Adrenal gland (tissue), 12 donors: ENCODE results near the gene ARVCF. TPM values are rescaled to one million over a fixed set of nuclear protein-coding genes. Genes with fewer than 3 reads are reported as not detected.
"Not testable (repeated sequence)": the region's sequence is repeated elsewhere in the genome, so short reads cannot be mapped to it uniquely, and the experiment has no call there.

Experiments used
- DNase-seq, 7 donors: peaks; one replicate each; pipeline ENCODE4 v3.0.0-alpha.2; 2019 to 2020
- H3K27ac ChIP-seq, 5 donors: fragments of 200-600 bp; sonication (generic) in 4 of 5; 1 replicate in 3 of 5; 2 replicates in 2 of 5; pipeline versions ENCODE4 v1.5.1 to v1.8.0; 2016 to 2020; ENCODE audit warnings: mild to moderate bottlenecking in 1 of 5
- H3K27me3 ChIP-seq: fragments of 200-600 bp; 2 replicates; pipeline ENCODE4 v1.8.0; 2021
- H3K36me3 ChIP-seq, 2 donors: fragments of 200-600 bp; replicated peaks in 1 of 2; 1 replicate in 1 of 2; 2 replicates in 1 of 2; pipeline versions ENCODE4 v1.5.1 to v1.8.0; 2018 to 2022
- H3K4me1 ChIP-seq, 2 donors: fragments of 200-600 bp; replicated peaks in 1 of 2; 1 replicate in 1 of 2; 2 replicates in 1 of 2; pipeline versions ENCODE4 v1.5.1 to v1.8.0; 2018 to 2021
- H3K4me3 ChIP-seq, 4 donors: fragments of 200-600 bp; sonication (generic) in 3 of 4; one replicate each; pipeline ENCODE4 v1.5.1; 2016 to 2018
- H3K9me3 ChIP-seq, 3 donors: fragments of 200-600 bp; sonication (generic) in 1 of 3; replicated peaks in 1 of 3; 1 replicate in 2 of 3; 2 replicates in 1 of 3; pipeline versions ENCODE4 v1.5.1 to v1.8.0; 2016 to 2021
- CTCF ChIP-seq, 6 experiments: fragments of 450-650 bp in 4 of 6; fragments of 200-600 bp in 2 of 6; sonication (generic) in 1 of 6; IDR thresholded peaks; 1 replicate in 5 of 6; 2 replicates in 1 of 6; pipeline versions ENCODE4 v1.5.1 to v1.8.0; 2016 to 2021; ENCODE audit warnings: antibody characterized with exemption in 6 of 6, mild to moderate bottlenecking in 2 of 6, moderate library complexity in 1 of 6
- POLR2A ChIP-seq, 2 donors: fragments of 450-650 bp; IDR thresholded peaks; one replicate each; pipeline ENCODE4 v1.6.1; 2017; ENCODE audit warnings: antibody characterized with exemption in 2 of 2, mild to moderate bottlenecking in 2 of 2, moderate library complexity in 1 of 2
- WGBS, 4 donors: extraction: QIAGEN DNeasy Blood & Tissue Kit in 2 of 4; methylation state at CpG; one replicate each; pipeline versions ENCODE4 v1.1.5 to v1.1.7; 2013 to 2017; 5-methylcytosine and 5-hydroxymethylcytosine counted together
- intact Hi-C, 2 donors: fragments of 100-400 bp; cut with DNase I; formaldehyde crosslinking; loops; one replicate each; pipeline versions ENCODE4 v1.14.1 to v1.15.0; 2022 to 2023
- polyA plus RNA-seq, 3 donors: library from polyadenylated mRNA; stranded (reverse); fragments of 200-250 nt in 2 of 3; fragments of 350-450 nt in 1 of 3; fragmentation: Illumina TruSeq in 1 of 3; extraction: RNeasy Lipid Tissue Mini Kit (QIAGEN cat#74804) in 1 of 3; gene quantifications; one replicate each; pipeline ENCODE4 v1.2.3, GENCODE V29; 2013 to 2014
- total RNA-seq, 9 donors: library from RNA; depleted of rRNA in 4 of 9; stranded (reverse); fragments of >200 nt in 4 of 9; fragments of 120-200 nt in 1 of 9; fragmentation: NEBNext Ultra II Directional in 1 of 9; extraction: Animal tissue kit (Norgen Biotek cat#: 25700) in 1 of 9; gene quantifications; one replicate each; pipeline versions ENCODE4 v1.1.0 to v1.2.4, GENCODE V29; 2013 to 2023
- donor health status: healthy with polysubstance abuse.
- donor health status: Bipolar disorder and iron deficiency.
- donor health status: DM: yes; HTN: yes; CAD: no.
- donor health status: DM: no; HTN: no; CAD: no.
- donor health status: DM: no; HTN: no; CAD: no.
- donor health status: DM: yes; HTN: yes; CAD: no.

The ARVCF gene
- total and polyA plus RNA-seq, 12 donors = 1.2 to 74.8 (median 18.6) TPM

DNA sequence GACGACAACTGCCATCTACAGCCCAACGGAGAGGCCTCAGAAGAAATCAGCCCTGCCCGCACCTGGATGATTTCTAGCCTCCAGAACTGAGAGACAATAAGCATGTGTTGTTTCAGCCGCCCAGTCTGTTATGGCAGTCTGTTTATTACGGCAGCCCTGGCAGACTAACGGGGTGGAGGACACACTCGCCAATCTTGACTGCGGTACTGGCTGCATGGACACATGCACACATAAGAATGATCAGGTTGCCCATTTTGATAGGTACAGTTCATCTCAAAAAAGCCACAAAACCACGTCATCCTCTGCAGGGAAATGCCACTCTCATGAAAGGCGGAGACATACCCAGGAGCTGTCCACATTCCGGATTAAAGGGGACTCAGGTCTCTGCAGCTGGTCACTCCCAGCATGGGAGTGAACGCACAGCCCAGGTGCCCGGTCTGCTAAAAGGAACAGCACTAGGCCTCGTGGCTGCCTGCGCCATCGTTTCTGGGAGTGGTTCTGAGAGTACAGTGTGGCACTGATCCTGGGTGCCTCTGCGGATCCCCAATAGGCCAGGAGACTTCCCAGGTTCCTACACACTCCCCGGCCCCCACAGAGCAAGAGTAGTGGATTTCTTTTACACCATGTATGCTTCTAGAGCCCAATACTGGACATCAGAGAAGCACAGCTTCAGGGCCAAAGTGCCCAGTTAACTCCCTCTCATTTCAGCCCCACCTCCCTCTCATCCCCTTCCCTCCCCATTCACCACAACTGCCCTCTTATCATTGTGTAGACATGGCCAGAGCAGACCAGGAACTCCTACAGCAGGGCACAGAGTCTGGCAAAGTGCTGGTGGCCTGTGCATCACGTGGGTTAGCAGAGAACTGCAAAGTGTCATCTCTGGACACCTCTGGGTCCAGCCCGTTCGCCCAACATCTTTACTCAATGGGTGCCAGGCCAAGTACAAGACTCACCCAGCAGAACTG is 86.8 kb downstream of the ARVCF start:
- Histone ChIP-seq H3K4me3 (no peak overlapping the region), H3K27me3 (no peaks in the 10 kb centered on the region), H3K9me3 (no peaks in the 10 kb centered on the region), H3K4me1 (no peaks in the 10 kb centered on the region), H3K27ac (no peak overlapping the region), H3K36me3 (no peaks in the 10 kb centered on the region)
- intact Hi-C loops = no loop called here
- WGBS, 4 donors = 93 to 96% (median 94%) methylated on average over 14 to 21 of the region's 21 CpGs
- TF ChIP-seq POLR2A (IDR thresholded peaks at IDR 0.05) = no peak
- no peak for TF ChIP-seq CTCF (IDR thresholded peaks at IDR 0.05)
- DNase-seq = no peak

DNA sequence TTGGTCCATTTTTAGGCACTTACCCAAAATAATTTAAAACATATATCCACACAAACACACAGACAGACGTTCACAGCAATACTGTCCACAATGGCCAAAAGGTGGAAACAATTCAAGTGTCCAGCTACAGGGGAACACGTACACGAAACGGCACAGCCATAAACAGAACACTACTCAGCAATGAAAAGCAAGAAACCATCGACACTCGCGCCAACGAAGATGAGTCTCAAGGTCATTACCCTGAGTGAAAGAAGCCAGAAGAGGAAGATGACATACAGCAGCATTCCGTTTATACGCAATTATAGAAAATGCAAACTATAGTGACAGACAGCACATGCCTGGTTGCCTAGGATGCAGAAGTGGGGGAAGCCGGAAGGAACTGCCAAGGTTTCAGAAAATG is 88.4 kb downstream of the ARVCF start:
- no peaks in the 10 kb centered on the region for H3K4me1 ChIP-seq
- H3K27ac ChIP-seq = no peak overlapping the region
- intact Hi-C loops = no loop called here
- no peaks in the 10 kb centered on the region for H3K36me3 ChIP-seq
- no peaks in the 10 kb centered on the region for H3K9me3 ChIP-seq
- H3K4me3 ChIP-seq = no peak overlapping the region
- no peak for DNase-seq
- H3K27me3 ChIP-seq = no peaks in the 10 kb centered on the region
- TF ChIP-seq POLR2A (IDR thresholded peaks at IDR 0.05) = no peak
- TF ChIP-seq CTCF (IDR thresholded peaks at IDR 0.05) = no peak
- 70 to 75% (median 73%) methylated on average over 11 of the region's 11 CpGs for WGBS, 4 donors

- no peak for DNase-seq
- no peak for TF ChIP-seq CTCF (IDR thresholded peaks at IDR 0.05)
- 88 to 89% (median 88%) methylated on average over 7 of the region's 7 CpGs for WGBS, 4 donors
- H3K4me1 ChIP-seq = no peaks in the 10 kb centered on the region
- no peak overlapping the region for H3K27ac ChIP-seq
- H3K36me3 ChIP-seq = no peaks in the 10 kb centered on the region
- intact Hi-C loops = no loop called here
- H3K4me3 ChIP-seq = no peak overlapping the region
- no peaks in the 10 kb centered on the region for H3K27me3 ChIP-seq
- no peaks in the 10 kb centered on the region for H3K9me3 ChIP-seq
Measured at GRCh38 chr22:19927696-19928095, 88.9 kb downstream of the ARVCF start.

DNA sequence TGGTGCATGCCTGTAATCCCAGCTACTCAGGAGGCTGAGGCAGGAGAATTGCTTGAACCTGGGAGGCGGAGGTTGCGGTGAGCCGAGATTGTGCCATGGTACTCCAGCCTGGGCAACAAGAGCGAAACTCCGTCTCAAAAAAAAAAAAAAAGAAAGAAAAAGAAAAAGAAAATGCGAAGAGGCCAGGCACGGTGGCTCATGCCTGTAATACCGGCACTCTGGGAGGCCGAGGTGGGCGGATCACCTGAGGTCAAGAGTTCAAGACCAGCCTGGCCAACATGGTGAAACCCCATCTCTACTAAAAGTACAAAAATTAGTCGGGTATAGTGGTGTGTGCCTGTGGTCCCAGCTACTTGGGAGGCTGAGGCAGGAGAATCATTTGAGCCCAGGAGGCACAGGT is 90.6 kb downstream of the ARVCF start:
- intact Hi-C loops, H3K36me3 ChIP-seq, H3K27me3 ChIP-seq, DNase-seq, H3K27ac ChIP-seq, H3K4me1 ChIP-seq, H3K4me3 ChIP-seq, H3K9me3 ChIP-seq: not testable (repeated sequence)
- 89 to 95% (median 92%) methylated on average over 10 to 11 of the region's 11 CpGs for WGBS, 4 donors
